ENCODE results near the gene BCL2L15. TPM values are rescaled to one million over a fixed set of nuclear protein-coding genes. Genes with fewer than 3 reads are reported as not detected.
A peak's percentile ranks its signal among the peaks of the same experiment; 100 is the strongest.

The BCL2L15 gene
- total and polyA plus RNA-seq, 2 experiments from 2014 or later = 0.16 to 4.5 TPM

- Histone ChIP-seq H3K36me3 (peaks cover 5% of the 10 kb centered on the region), H3K27me3 (no peaks in the 10 kb centered on the region), H3K9me3 (ENCODE audit: low read depth) (no peaks in the 10 kb centered on the region), H3K4me3 (peak within 1 kb of the TSS; percentile 93), H3K4me1 (ENCODE audit: low read depth) (peaks cover 3% of the 10 kb centered on the region), H3K27ac (peak within 1 kb of the TSS; percentile 60)
- DNase-seq (ENCODE audit: low read depth in 1 of 2, low spot score in 1 of 2) = peak; percentile 100
- TF ChIP-seq CTCF (IDR thresholded peaks at IDR 0.05; ENCODE audit: low read depth, low read length) = peak; percentile 65
Measured at GRCh38 chr1:113904674-113905434, 17.5 kb upstream of the BCL2L15 start, which contains the start of the genes AP4B1 and DCLRE1B. TSS of gene AP4B1 (minus strand) at chr1:113904799. CDS start at chr1:113904717, 82 bp downstream. TSS of gene DCLRE1B (plus strand) at chr1:113905326. CDS start at chr1:113905587, 261 bp downstream.

- Histone ChIP-seq H3K27ac (peak overlapping the region; percentile 58), H3K27me3 (no peaks in the 10 kb centered on the region), H3K9me3 (ENCODE audit: low read depth) (no peaks in the 10 kb centered on the region), H3K4me3 (peak overlapping the region; percentile 49), H3K36me3 (peaks cover 8% of the 10 kb centered on the region), H3K4me1 (ENCODE audit: low read depth) (peaks cover 3% of the 10 kb centered on the region)
- DNase-seq (ENCODE audit: low read depth in 1 of 2, low spot score in 1 of 2) = peak in 1 of 2 donors; percentile 58
- TF ChIP-seq CTCF (IDR thresholded peaks at IDR 0.05; ENCODE audit: low read depth, low read length) = no peak
Measured at GRCh38 chr1:113904293-113904673, 16.9 kb upstream of the BCL2L15 start.

- peaks cover 3% of the 10 kb centered on the region for H3K4me1 ChIP-seq (ENCODE audit: low read depth)
- DNase-seq (ENCODE audit: low read depth in 1 of 2, low spot score in 1 of 2) = no peak
- no peak for TF ChIP-seq CTCF (IDR thresholded peaks at IDR 0.05; ENCODE audit: low read depth, low read length)
- no peaks in the 10 kb centered on the region for H3K27me3 ChIP-seq
- H3K27ac ChIP-seq = peak overlapping the region; percentile 58
- H3K9me3 ChIP-seq (ENCODE audit: low read depth) = no peaks in the 10 kb centered on the region
- H3K36me3 ChIP-seq = peaks cover 8% of the 10 kb centered on the region
- H3K4me3 ChIP-seq = peak overlapping the region; percentile 49
Measured at GRCh38 chr1:113903501-113904292, 16.3 kb upstream of the BCL2L15 start.

GRCh38 chr1:113901191-113901590 lies 13.8 kb upstream of the BCL2L15 start:
- Histone ChIP-seq H3K36me3 (peaks cover 13% of the 10 kb centered on the region), H3K9me3 (ENCODE audit: low read depth) (no peaks in the 10 kb centered on the region), H3K27ac (no peak overlapping the region), H3K4me3 (no peak overlapping the region), H3K27me3 (no peaks in the 10 kb centered on the region), H3K4me1 (ENCODE audit: low read depth) (peaks cover 3% of the 10 kb centered on the region)
- TF ChIP-seq CTCF (IDR thresholded peaks at IDR 0.05; ENCODE audit: low read depth, low read length) = no peak
- DNase-seq (ENCODE audit: low read depth in 1 of 2, low spot score in 1 of 2) = no peak

GRCh38 chr1:113899111-113899510 lies 11.7 kb upstream of the BCL2L15 start:
- H3K36me3 ChIP-seq = peaks cover 23% of the 10 kb centered on the region
- DNase-seq (ENCODE audit: low read depth in 1 of 2, low spot score in 1 of 2) = peak in 1 of 2 donors; percentile 14
- no peak overlapping the region for H3K4me3 ChIP-seq
- H3K27ac ChIP-seq = no peak overlapping the region
- H3K4me1 ChIP-seq (ENCODE audit: low read depth) = peaks cover 3% of the 10 kb centered on the region
- no peak for TF ChIP-seq CTCF (IDR thresholded peaks at IDR 0.05; ENCODE audit: low read depth, low read length)
- no peaks in the 10 kb centered on the region for H3K9me3 ChIP-seq (ENCODE audit: low read depth)
- no peaks in the 10 kb centered on the region for H3K27me3 ChIP-seq

All from cardiac muscle cell (in vitro differentiated cells and primary cell).